AG09319 (cell line): ENCODE measurements around the gene FDX2.

ENCODE experiments used
- DNase-seq: peaks from one replicate; pipeline ENCODE4 v3.0.0-alpha.2; 2010; ENCODE audit warnings: low read depth; ENCODE audit errors: extremely low read depth
- CTCF ChIP-seq: IDR thresholded peaks from 2 replicates; pipeline ENCODE4 v1.5.1; 2011; ENCODE audit warnings: low read depth, mild to moderate bottlenecking, inconsistent platforms, low read length, moderate library complexity

The FDX2 gene

GRCh38 chr19:10353793-10354391 is 38.1 kb upstream of the FDX2 start:
- no peak for DNase-seq

GRCh38 chr19:10352764-10353671 is 37.2 kb upstream of the FDX2 start:
- DNase-seq, result no peak

More at GRCh38 chr19:10353793-10354391, 38.1 kb upstream of the FDX2 start:
- TF ChIP-seq CTCF, result no peak

GRCh38 chr19:10346509-10346908 is 30.7 kb upstream of the FDX2 start:
- no peak for DNase-seq
- no peak for TF ChIP-seq CTCF

More at GRCh38 chr19:10352764-10353671, 37.2 kb upstream of the FDX2 start:
- no peak for TF ChIP-seq CTCF

- no peak for DNase-seq
- TF ChIP-seq CTCF, result no peak
Measured at GRCh38 chr19:10344780-10345179, 29.0 kb upstream of the FDX2 start.

GRCh38 chr19:10343495-10343894 is 27.7 kb upstream of the FDX2 start:
- no peak for DNase-seq
- no peak for TF ChIP-seq CTCF

GRCh38 chr19:10339977-10340376 is 24.2 kb upstream of the FDX2 start:
- no peak for TF ChIP-seq CTCF

GRCh38 chr19:10339380-10339960 is 23.7 kb upstream of the FDX2 start, which contains the start of gene ICAM3:
TSS of gene ICAM3 (minus strand) at chr19:10339624. CDS start at chr19:10339614, 10 bp downstream.
- no peak for DNase-seq
- no peak for TF ChIP-seq CTCF

More at GRCh38 chr19:10339977-10340376, 24.2 kb upstream of the FDX2 start:
- DNase-seq, result no peak
